ENCODE results near the gene CBFA2T2.

The CBFA2T2 gene

GRCh38 chr20:33671573-33672288 is 181.8 kb downstream of the CBFA2T2 start:
- Histone ChIP-seq H3K4me3 (ENCODE audit: low read depth, low read length) (no peak overlapping the region), H3K27me3 (ENCODE audit: insufficient read depth, low read depth, severe bottlenecking) (no peaks in the 10 kb centered on the region), H3K9me3 (ENCODE audit: severe bottlenecking) (no peaks in the 10 kb centered on the region), H3K27ac (no peak overlapping the region), H3K36me3 (peaks cover 42% of the 10 kb centered on the region)
- no peak for DNase-seq
- TF ChIP-seq CTCF (IDR thresholded peaks at IDR 0.05; ENCODE audit: low read depth, low read length) = no peak

GRCh38 chr20:33672426-33673113 is 182.7 kb downstream of the CBFA2T2 start:
- DNase-seq = peak; percentile 76
- H3K9me3 ChIP-seq (ENCODE audit: severe bottlenecking) = no peaks in the 10 kb centered on the region
- no peaks in the 10 kb centered on the region for H3K27me3 ChIP-seq (ENCODE audit: insufficient read depth, low read depth, severe bottlenecking)
- peak overlapping the region; percentile 58 for H3K4me3 ChIP-seq (ENCODE audit: low read depth, low read length)
- peak overlapping the region; percentile 91 for H3K27ac ChIP-seq
- peaks cover 46% of the 10 kb centered on the region for H3K36me3 ChIP-seq
- TF ChIP-seq CTCF (IDR thresholded peaks at IDR 0.05; ENCODE audit: low read depth, low read length) = no peak

- TF ChIP-seq CTCF (IDR thresholded peaks at IDR 0.05; ENCODE audit: low read depth, low read length) = no peak
These were observed 183.2 kb downstream of the CBFA2T2 start for GRCh38 chr20:33673114-33673409.

GRCh38 chr20:33673410-33674293 is 183.8 kb downstream of the CBFA2T2 start:
- no peak for DNase-seq
- Histone ChIP-seq H3K9me3 (ENCODE audit: severe bottlenecking) (no peaks in the 10 kb centered on the region), H3K36me3 (peaks cover 49% of the 10 kb centered on the region), H3K27me3 (ENCODE audit: insufficient read depth, low read depth, severe bottlenecking) (no peaks in the 10 kb centered on the region), H3K27ac (peak overlapping the region; percentile 91), H3K4me3 (ENCODE audit: low read depth, low read length) (peak overlapping the region; percentile 58)
- TF ChIP-seq CTCF (IDR thresholded peaks at IDR 0.05; ENCODE audit: low read depth, low read length) = no peak

More at GRCh38 chr20:33673114-33673409, 183.2 kb downstream of the CBFA2T2 start:
- Histone ChIP-seq H3K27ac (peak overlapping the region; percentile 91), H3K36me3 (peaks cover 49% of the 10 kb centered on the region), H3K27me3 (ENCODE audit: insufficient read depth, low read depth, severe bottlenecking) (no peaks in the 10 kb centered on the region), H3K9me3 (ENCODE audit: severe bottlenecking) (no peaks in the 10 kb centered on the region), H3K4me3 (ENCODE audit: low read depth, low read length) (peak overlapping the region; percentile 58)
- DNase-seq = no peak

- Histone ChIP-seq H3K27me3 (ENCODE audit: insufficient read depth, low read depth, severe bottlenecking) (no peaks in the 10 kb centered on the region), H3K27ac (peak within 1 kb of the TSS; percentile 91), H3K9me3 (ENCODE audit: severe bottlenecking) (no peaks in the 10 kb centered on the region), H3K36me3 (peaks cover 52% of the 10 kb centered on the region), H3K4me3 (ENCODE audit: low read depth, low read length) (peak within 1 kb of the TSS; percentile 58)
- DNase-seq = peak; percentile 82
- no peak for TF ChIP-seq CTCF (IDR thresholded peaks at IDR 0.05; ENCODE audit: low read depth, low read length)
These were observed 184.6 kb downstream of the CBFA2T2 start, which contains the start of gene NECAB3 for GRCh38 chr20:33674294-33675135. NECAB3 (minus strand) TSS chr20:33674428; CDS start chr20:33674352, 76 bp downstream.
